PFSK-1 (cell line): ENCODE measurements around the gene ZFP57.

Experiments used
- FOXP2 ChIP-seq: optimal IDR thresholded peaks from 2 replicates; pipeline ENCODE3; 2011; ENCODE audit warnings: borderline replicate concordance, control low read depth, inconsistent platforms; ENCODE audit not compliant: insufficient read depth; ENCODE audit errors: extremely low read length, extremely low read depth
- POLR2AphosphoS5 ChIP-seq: IDR thresholded peaks from 2 replicates; pipeline ENCODE4 v1.6.1; 2012; ENCODE audit warnings: low read depth, mild to moderate bottlenecking, control low read depth, low read length, moderate library complexity
- REST ChIP-seq, 2 experiments: IDR thresholded peaks; 2 replicates each; pipeline versions ENCODE4 v1.6.1 to v1.8.0; 2011 to 2012; ENCODE audit warnings: low read depth in 2 of 2, low read length in 2 of 2, control low read depth in 1 of 2, inconsistent platforms in 1 of 2, mild to moderate bottlenecking in 1 of 2, moderate library complexity in 1 of 2; ENCODE audit not compliant: insufficient read depth in 1 of 2
- SIN3A ChIP-seq: IDR thresholded peaks from 2 replicates; pipeline ENCODE4 v1.6.1; 2012; ENCODE audit warnings: mild to moderate bottlenecking, low read length, moderate library complexity, borderline replicate concordance; ENCODE audit not compliant: insufficient read depth
- TAF1 ChIP-seq: IDR thresholded peaks from 2 replicates; pipeline ENCODE4 v1.6.1; 2012; ENCODE audit warnings: low read length, control low read depth, borderline replicate concordance; ENCODE audit not compliant: insufficient read depth

DNA sequence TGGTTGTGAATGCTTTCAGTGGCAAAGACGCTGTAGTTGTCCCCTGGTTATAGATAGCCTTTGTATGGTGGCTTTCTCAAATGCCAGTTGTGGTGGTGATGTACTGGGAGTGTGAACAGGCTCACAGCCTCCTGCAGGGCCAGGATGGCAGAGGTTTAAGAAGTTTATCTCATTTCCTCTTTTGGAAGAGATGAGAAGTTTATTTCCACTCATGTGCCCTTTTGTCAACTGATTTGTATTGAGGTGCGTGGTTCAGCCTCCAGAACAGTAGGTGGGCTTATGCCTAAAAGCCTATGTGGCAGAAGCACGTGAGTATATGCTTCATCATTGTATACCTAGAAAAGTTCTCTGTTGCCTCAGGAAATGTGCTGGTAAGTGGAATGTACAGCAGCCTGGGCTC is 13.7 kb upstream of the ZFP57 start:
- TF ChIP-seq REST (IDR thresholded peaks at IDR 0.05; ENCODE audit: insufficient read depth in 1 of 2, low read depth in 2 of 2, low read length in 2 of 2) (no peak), POLR2AphosphoS5 (no peak), TAF1 (no peak), SIN3A (no peak), FOXP2 (no peak)
